LNCAP (cell line): ENCODE results near the gene MLLT3.

Experiments used
- CTCF ChIP-seq: fragments of 450-650 bp; IDR thresholded peaks from 2 replicates; pipeline ENCODE4 v1.5.1; 2017; ENCODE audit warnings: mild to moderate bottlenecking

MLLT3 gene

GRCh38 chr9:20562051-20562450, 60.2 kb downstream of the MLLT3 start:
- TF ChIP-seq CTCF: no peak

- no peak for TF ChIP-seq CTCF
Measured at GRCh38 chr9:20561531-20561930, 60.8 kb downstream of the MLLT3 start.

- no peak for TF ChIP-seq CTCF
Measured at GRCh38 chr9:20559231-20559890, 62.9 kb downstream of the MLLT3 start.

- no peak for TF ChIP-seq CTCF
Measured at GRCh38 chr9:20558566-20559016, 63.7 kb downstream of the MLLT3 start.

GRCh38 chr9:20557890-20558565, 64.3 kb downstream of the MLLT3 start:
- TF ChIP-seq CTCF: no peak

GRCh38 chr9:20557285-20557684, 65.0 kb downstream of the MLLT3 start:
- TF ChIP-seq CTCF: no peak

- no peak for TF ChIP-seq CTCF
Measured at GRCh38 chr9:20553558-20554149, 68.6 kb downstream of the MLLT3 start.
